Measurements from ENCODE around the gene NDUFAF8. TPM values are rescaled to one million over a fixed set of nuclear protein-coding genes. Genes with fewer than 3 reads are reported as not detected.

NDUFAF8 gene
- total RNA-seq, 2 experiments from 2014 or later = 97.2 to 102 TPM

- H3K4me3 Mint-ChIP-seq = no peak overlapping the region
- peaks cover 7% of the 10 kb centered on the region for H3K36me3 Mint-ChIP-seq
- no peak for DNase-seq
- H3K9me3 Mint-ChIP-seq = no peaks in the 10 kb centered on the region
- H3K27ac Mint-ChIP-seq = no peak overlapping the region
- H3K27me3 Mint-ChIP-seq = no peaks in the 10 kb centered on the region
- no peaks in the 10 kb centered on the region for H3K4me1 Mint-ChIP-seq
Measured at GRCh38 chr17:81258292-81258691, 19.2 kb downstream of the NDUFAF8 start.

GRCh38 chr17:81259058-81259605, 20.0 kb downstream of the NDUFAF8 start:
- no peak for DNase-seq
- H3K4me3 Mint-ChIP-seq = no peak overlapping the region
- H3K4me1 Mint-ChIP-seq = no peaks in the 10 kb centered on the region
- H3K36me3 Mint-ChIP-seq = peaks cover 1% of the 10 kb centered on the region
- no peak overlapping the region for H3K27ac Mint-ChIP-seq
- no peaks in the 10 kb centered on the region for H3K9me3 Mint-ChIP-seq
- no peaks in the 10 kb centered on the region for H3K27me3 Mint-ChIP-seq

- Mint-ChIP-seq H3K27me3 (no peaks in the 10 kb centered on the region), H3K27ac (no peak overlapping the region), H3K4me3 (no peak overlapping the region), H3K9me3 (no peaks in the 10 kb centered on the region), H3K4me1 (no peaks in the 10 kb centered on the region), H3K36me3 (peaks cover 1% of the 10 kb centered on the region)
- no peak for DNase-seq
Measured at GRCh38 chr17:81260171-81260570, 21.1 kb downstream of the NDUFAF8 start.

GRCh38 chr17:81260641-81261040, 21.5 kb downstream of the NDUFAF8 start:
- DNase-seq = no peak
- no peaks in the 10 kb centered on the region for H3K9me3 Mint-ChIP-seq
- no peaks in the 10 kb centered on the region for H3K27me3 Mint-ChIP-seq
- no peak overlapping the region for H3K27ac Mint-ChIP-seq
- no peak overlapping the region for H3K4me3 Mint-ChIP-seq
- no peaks in the 10 kb centered on the region for H3K4me1 Mint-ChIP-seq
- peaks cover 4% of the 10 kb centered on the region for H3K36me3 Mint-ChIP-seq

GRCh38 chr17:81261096-81261495, 22.0 kb downstream of the NDUFAF8 start:
- H3K27me3 Mint-ChIP-seq = no peaks in the 10 kb centered on the region
- no peak overlapping the region for H3K27ac Mint-ChIP-seq
- DNase-seq = no peak
- no peak overlapping the region for H3K4me3 Mint-ChIP-seq
- H3K36me3 Mint-ChIP-seq = peaks cover 4% of the 10 kb centered on the region
- H3K4me1 Mint-ChIP-seq = no peaks in the 10 kb centered on the region
- no peaks in the 10 kb centered on the region for H3K9me3 Mint-ChIP-seq

- H3K4me3 Mint-ChIP-seq = no peak overlapping the region
- H3K36me3 Mint-ChIP-seq = peaks cover 4% of the 10 kb centered on the region
Measured at GRCh38 chr17:81261582-81262336, 22.6 kb downstream of the NDUFAF8 start.

GRCh38 chr17:81263371-81264181, 24.5 kb downstream of the NDUFAF8 start:
- Mint-ChIP-seq H3K27me3 (no peaks in the 10 kb centered on the region), H3K9me3 (no peaks in the 10 kb centered on the region), H3K4me1 (peaks cover 4% of the 10 kb centered on the region), H3K4me3 (no peak overlapping the region), H3K27ac (no peak overlapping the region), H3K36me3 (peaks cover 10% of the 10 kb centered on the region)
- DNase-seq = no peak

More at GRCh38 chr17:81261582-81262336, 22.6 kb downstream of the NDUFAF8 start:
- DNase-seq = no peak
- no peak overlapping the region for H3K27ac Mint-ChIP-seq
- no peaks in the 10 kb centered on the region for H3K27me3 Mint-ChIP-seq
- no peaks in the 10 kb centered on the region for H3K9me3 Mint-ChIP-seq
- no peaks in the 10 kb centered on the region for H3K4me1 Mint-ChIP-seq

GRCh38 chr17:81264640-81265039, 25.5 kb downstream of the NDUFAF8 start:
- no peaks in the 10 kb centered on the region for H3K27me3 Mint-ChIP-seq
- DNase-seq = no peak

GRCh38 chr17:81265576-81265975, 26.5 kb downstream of the NDUFAF8 start:
- H3K9me3 Mint-ChIP-seq = no peaks in the 10 kb centered on the region
- H3K27me3 Mint-ChIP-seq = no peaks in the 10 kb centered on the region
- H3K4me3 Mint-ChIP-seq = no peak overlapping the region
- peaks cover 12% of the 10 kb centered on the region for H3K36me3 Mint-ChIP-seq
- no peak overlapping the region for H3K27ac Mint-ChIP-seq
- H3K4me1 Mint-ChIP-seq = peaks cover 4% of the 10 kb centered on the region
- DNase-seq = no peak

More at GRCh38 chr17:81264640-81265039, 25.5 kb downstream of the NDUFAF8 start:
- no peak overlapping the region for H3K4me3 Mint-ChIP-seq
- H3K27ac Mint-ChIP-seq = no peak overlapping the region
- H3K9me3 Mint-ChIP-seq = no peaks in the 10 kb centered on the region
- peaks cover 4% of the 10 kb centered on the region for H3K4me1 Mint-ChIP-seq
- H3K36me3 Mint-ChIP-seq = peaks cover 12% of the 10 kb centered on the region

- H3K27me3 Mint-ChIP-seq = no peaks in the 10 kb centered on the region
- H3K27ac Mint-ChIP-seq = no peak overlapping the region
- H3K36me3 Mint-ChIP-seq = peaks cover 13% of the 10 kb centered on the region
- no peak overlapping the region for H3K4me3 Mint-ChIP-seq
- H3K4me1 Mint-ChIP-seq = peaks cover 4% of the 10 kb centered on the region
- no peak for DNase-seq
- no peaks in the 10 kb centered on the region for H3K9me3 Mint-ChIP-seq
Measured at GRCh38 chr17:81267390-81268067, 28.4 kb downstream of the NDUFAF8 start.

GRCh38 chr17:81270279-81270678, 31.2 kb downstream of the NDUFAF8 start:
- peaks cover 15% of the 10 kb centered on the region for H3K36me3 Mint-ChIP-seq
- no peak overlapping the region for H3K4me3 Mint-ChIP-seq
- H3K27ac Mint-ChIP-seq = no peak overlapping the region
- no peaks in the 10 kb centered on the region for H3K27me3 Mint-ChIP-seq
- H3K9me3 Mint-ChIP-seq = no peaks in the 10 kb centered on the region
- peaks cover 4% of the 10 kb centered on the region for H3K4me1 Mint-ChIP-seq
- DNase-seq = no peak

- Mint-ChIP-seq H3K27me3 (no peaks in the 10 kb centered on the region), H3K4me1 (peaks cover 4% of the 10 kb centered on the region), H3K9me3 (no peaks in the 10 kb centered on the region), H3K36me3 (peaks cover 15% of the 10 kb centered on the region), H3K4me3 (no peak overlapping the region), H3K27ac (no peak overlapping the region)
- no peak for DNase-seq
Measured at GRCh38 chr17:81271226-81271625, 32.1 kb downstream of the NDUFAF8 start.

GRCh38 chr17:81272616-81273015, 33.5 kb downstream of the NDUFAF8 start:
- no peaks in the 10 kb centered on the region for H3K9me3 Mint-ChIP-seq
- H3K27me3 Mint-ChIP-seq = no peaks in the 10 kb centered on the region
- peaks cover 14% of the 10 kb centered on the region for H3K36me3 Mint-ChIP-seq
- no peak overlapping the region for H3K27ac Mint-ChIP-seq
- H3K4me3 Mint-ChIP-seq = no peak overlapping the region
- no peak for DNase-seq
- peaks cover under 1% of the 10 kb centered on the region for H3K4me1 Mint-ChIP-seq

GRCh38 chr17:81273698-81274470, 34.8 kb downstream of the NDUFAF8 start:
- no peak for DNase-seq
- Mint-ChIP-seq H3K4me1 (no peaks in the 10 kb centered on the region), H3K9me3 (no peaks in the 10 kb centered on the region), H3K27me3 (no peaks in the 10 kb centered on the region), H3K4me3 (no peak overlapping the region), H3K27ac (no peak overlapping the region), H3K36me3 (peaks cover 10% of the 10 kb centered on the region)

Data from activated naive CD8-positive, alpha-beta T cell treated with anti-CD3 and anti-CD28 coated beads for 36 hours (primary cell).